Gastroesophageal sphincter (tissue), 3 donors: ENCODE results near the gene KANSL1L.

Experiments used
- CTCF ChIP-seq, 4 experiments: fragments of 200-600 bp in 2 of 4; fragments of 450-650 bp in 2 of 4; sonication (generic) in 1 of 4; IDR thresholded peaks; one replicate each; pipeline ENCODE4 v1.5.1; 2017 to 2019; ENCODE audit warnings: antibody characterized with exemption in 4 of 4, mild to moderate bottlenecking in 2 of 4, moderate library complexity in 2 of 4
- POLR2A ChIP-seq, 2 donors: fragments of 450-650 bp; IDR thresholded peaks; one replicate each; pipeline ENCODE4 v1.6.1; 2017; ENCODE audit warnings: antibody characterized with exemption in 2 of 2, mild to moderate bottlenecking in 2 of 2, moderate library complexity in 1 of 2
- POLR2AphosphoS5 ChIP-seq: sonication (generic); formaldehyde crosslinking; IDR thresholded peaks from one replicate; pipeline ENCODE4 v1.6.1; 2017; ENCODE audit warnings: antibody characterized with exemption

- TF ChIP-seq POLR2AphosphoS5 (no peak), CTCF (IDR thresholded peaks at IDR 0.05) (no peak), POLR2A (IDR thresholded peaks at IDR 0.05) (no peak)
Measured at GRCh38 chr2:209974576-209974975, 196.6 kb downstream of the KANSL1L start.
